NCI-H748 (cell line): Measurements from ENCODE around the gene KLHL26.

Source experiments
- DNase-seq: peaks from one replicate; lab custom pipeline; 2025; ENCODE audit not compliant: unreplicated experiment; lab: John Stamatoyannopoulos, UW

KLHL26 gene

GRCh38 chr19:18647807-18648206, 11.0 kb downstream of the KLHL26 start:
- DNase-seq = no peak

- DNase-seq = no peak
Observed at GRCh38 chr19:18648973-18649315, 12.1 kb downstream of the KLHL26 start.

- no peak for DNase-seq
Observed at GRCh38 chr19:18649371-18650020, 12.7 kb downstream of the KLHL26 start.

GRCh38 chr19:18650021-18650390, 13.2 kb downstream of the KLHL26 start:
- DNase-seq = no peak

GRCh38 chr19:18650468-18651041, 13.7 kb downstream of the KLHL26 start:
- no peak for DNase-seq

- no peak for DNase-seq
Observed at GRCh38 chr19:18651300-18651699, 14.5 kb downstream of the KLHL26 start.

GRCh38 chr19:18651733-18652132, 14.9 kb downstream of the KLHL26 start:
- DNase-seq = no peak

GRCh38 chr19:18653853-18654252, 17.0 kb downstream of the KLHL26 start:
- no peak for DNase-seq

GRCh38 chr19:18654469-18654868, 17.6 kb downstream of the KLHL26 start:
- no peak for DNase-seq

GRCh38 chr19:18655173-18655844, 18.5 kb downstream of the KLHL26 start:
- DNase-seq = no peak

- DNase-seq = no peak
Observed at GRCh38 chr19:18656337-18657086, 19.7 kb downstream of the KLHL26 start.

GRCh38 chr19:18657590-18658365, 20.9 kb downstream of the KLHL26 start:
- peak; percentile 24 for DNase-seq

- DNase-seq = no peak
Observed at GRCh38 chr19:18658366-18658855, 21.6 kb downstream of the KLHL26 start.

- DNase-seq = no peak
Observed at GRCh38 chr19:18659281-18660050, 22.6 kb downstream of the KLHL26 start.

- no peak for DNase-seq
Observed at GRCh38 chr19:18660051-18660910, 23.5 kb downstream of the KLHL26 start.

GRCh38 chr19:18660939-18661670, 24.3 kb downstream of the KLHL26 start:
- no peak for DNase-seq

- DNase-seq = no peak
Observed at GRCh38 chr19:18662972-18663732, 26.3 kb downstream of the KLHL26 start.
